ENCODE results near the gene ASTN1.

ASTN1 gene

DNA sequence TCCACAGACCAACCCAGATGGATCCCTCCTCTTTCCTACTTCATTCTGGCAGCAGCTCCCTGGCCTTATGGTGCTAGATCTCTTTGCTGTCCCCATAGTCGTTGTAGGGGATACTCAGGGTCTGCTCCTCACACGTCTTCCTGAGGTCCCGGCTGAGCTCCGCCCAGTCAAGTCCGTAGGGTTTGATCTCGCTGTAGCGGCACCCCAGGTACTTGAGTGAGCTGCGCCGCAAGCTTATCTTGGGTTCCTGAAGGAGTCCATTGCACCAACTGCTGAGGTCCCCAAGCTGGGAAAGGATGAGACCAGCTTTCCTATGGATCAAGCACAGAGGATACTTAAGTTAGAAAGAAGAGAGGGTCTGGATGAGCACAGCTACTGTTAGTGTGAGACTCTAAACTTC is 300.3 kb downstream of the ASTN1 start:
- DNase-seq = no peak

DNA sequence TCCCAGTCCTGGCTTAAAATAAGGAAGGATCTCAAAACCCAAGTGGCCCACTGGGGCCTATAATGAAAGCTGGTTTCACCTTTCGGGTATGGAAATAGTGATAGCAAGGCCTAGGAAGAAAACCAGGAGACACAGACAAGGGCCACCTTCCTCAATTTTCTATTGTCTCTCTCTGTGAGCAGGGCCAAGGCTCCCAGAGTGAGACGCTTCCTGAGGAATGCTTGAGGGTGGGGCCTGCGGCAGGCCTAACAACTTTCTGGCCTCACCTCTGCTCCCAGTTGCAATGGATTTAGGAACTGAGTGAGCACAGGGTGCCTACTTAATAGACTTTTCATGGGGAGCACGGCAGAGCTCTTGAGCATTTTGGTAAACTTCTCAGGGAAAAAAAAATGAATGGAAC is 300.9 kb downstream of the ASTN1 start:
- no peak for DNase-seq

GRCh38 chr1:176858433-176858916 is 306.0 kb downstream of the ASTN1 start:
- DNase-seq = no peak

DNA sequence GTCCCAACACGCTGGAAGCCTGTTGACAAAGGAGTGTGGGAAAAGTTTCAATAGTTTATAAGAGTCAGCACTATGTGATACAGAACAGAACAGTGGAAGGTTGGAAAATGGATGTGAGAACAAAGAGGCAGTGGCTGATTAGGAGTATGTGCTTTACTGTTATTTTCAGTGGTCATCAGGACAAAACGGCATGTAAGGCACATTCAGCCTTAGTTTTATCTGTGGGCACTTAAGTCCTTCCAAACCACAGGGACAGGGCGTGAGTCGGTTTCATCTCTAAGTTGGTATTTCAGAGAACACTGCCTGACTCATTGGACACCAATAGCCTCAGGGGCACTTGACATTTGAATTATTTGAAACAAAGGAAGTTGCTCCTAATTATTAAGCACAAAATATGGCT is 306.9 kb downstream of the ASTN1 start:
- no peak for DNase-seq

DNA sequence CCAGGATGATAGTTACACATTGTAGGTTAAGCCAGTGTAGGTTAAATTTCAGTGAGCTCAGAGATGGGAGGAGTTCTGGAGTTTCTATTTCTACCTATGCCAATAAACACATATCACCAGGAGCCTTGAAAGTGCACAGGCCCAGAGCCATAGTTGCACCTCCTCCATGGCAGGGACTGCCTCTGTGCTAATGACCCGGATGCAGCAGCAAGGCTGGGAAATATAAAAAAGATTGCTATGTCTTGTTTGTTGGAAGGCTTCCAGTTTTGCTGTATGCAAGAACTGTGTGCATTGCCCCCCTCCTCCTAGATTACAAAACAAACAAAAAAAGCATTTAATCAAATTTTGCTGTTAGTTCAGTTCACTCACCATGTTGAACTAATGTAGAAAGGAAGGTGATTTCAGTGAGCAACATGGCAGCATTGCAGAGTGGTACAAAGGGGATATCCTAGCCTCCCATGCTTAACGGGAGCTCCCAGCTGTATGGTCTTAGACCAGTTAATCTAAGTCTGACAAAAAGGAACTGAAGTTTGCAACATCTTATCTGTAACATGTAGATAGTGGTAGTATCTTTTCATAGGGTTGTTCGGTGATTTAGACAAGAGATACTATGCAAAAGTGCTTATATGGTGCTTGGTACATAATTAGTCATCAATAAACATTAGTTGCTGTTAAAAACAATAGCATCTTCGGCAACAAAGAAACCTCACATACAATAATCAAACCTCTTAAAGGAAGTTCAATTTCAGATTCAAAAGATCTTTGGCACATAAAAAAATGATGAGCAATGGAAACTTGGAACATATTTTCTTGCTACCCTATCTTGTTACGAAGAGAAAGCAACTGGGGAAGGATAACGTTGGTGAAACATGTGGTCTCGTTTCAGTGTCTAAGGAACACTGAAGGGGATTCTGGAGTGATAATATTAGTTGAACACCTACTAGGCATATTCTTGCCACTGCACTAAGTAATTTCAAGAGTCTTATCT is 309.5 kb downstream of the ASTN1 start:
- DNase-seq = no peak

- no peak for DNase-seq
Observed at GRCh38 chr1:176854121-176854520, 310.4 kb downstream of the ASTN1 start.

DNA sequence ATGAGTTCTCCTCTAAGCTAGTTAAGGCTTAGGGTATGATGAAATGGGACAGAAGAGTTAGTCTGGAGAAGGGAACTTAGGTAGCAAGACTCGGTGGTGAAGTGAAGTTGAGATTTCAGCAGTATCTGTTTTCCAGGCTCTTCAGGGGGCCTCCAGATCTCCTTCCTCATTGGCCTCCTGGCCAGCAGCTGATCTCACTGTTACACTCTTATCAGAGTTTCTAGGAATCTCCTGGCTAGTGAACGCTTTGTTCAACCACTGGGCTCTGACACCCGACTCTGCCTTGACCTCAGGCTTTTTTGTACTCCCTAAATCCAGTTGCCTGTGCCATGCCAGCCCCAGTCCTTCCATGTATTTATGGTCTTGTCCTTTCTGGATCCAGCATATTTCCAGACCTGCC is 311.0 kb downstream of the ASTN1 start:
- DNase-seq = no peak

DNA sequence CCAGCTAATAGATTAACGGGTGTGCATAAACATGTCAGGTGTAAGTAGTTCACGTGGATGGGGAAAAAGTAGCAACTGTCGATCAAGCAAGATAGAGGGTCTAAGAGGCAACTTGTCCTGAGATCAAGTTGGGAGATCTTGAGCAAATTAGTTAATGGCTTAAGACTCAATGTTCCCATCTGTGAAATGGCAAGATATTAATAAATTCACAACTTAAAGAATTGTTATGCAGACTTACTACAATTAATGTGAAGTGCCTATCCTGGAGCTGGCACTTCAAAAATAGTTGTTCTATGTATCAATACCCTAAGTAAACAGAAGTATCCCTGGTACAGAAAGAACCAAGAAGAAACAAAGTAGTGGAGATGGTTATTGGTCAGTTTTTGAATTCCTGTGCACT is 312.4 kb downstream of the ASTN1 start:
- DNase-seq = no peak

DNA sequence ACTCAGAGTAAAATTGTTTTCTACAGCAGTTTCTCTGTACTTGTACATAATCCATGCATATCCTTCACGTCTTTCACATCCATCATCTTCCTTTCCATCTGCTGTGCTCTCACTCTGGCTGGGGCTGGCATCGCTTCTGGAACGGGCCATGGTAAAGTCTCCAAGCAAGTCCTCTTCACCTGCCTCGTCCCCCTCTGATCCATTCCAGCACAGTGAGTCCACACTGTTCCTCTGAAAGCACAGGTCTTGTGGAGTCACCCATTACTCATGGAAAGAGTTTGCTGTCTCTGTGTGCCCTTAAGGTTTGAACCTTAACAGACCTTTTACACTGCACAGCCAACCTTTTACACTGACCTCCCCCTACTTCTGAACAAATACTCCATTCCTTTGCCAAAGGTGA is 313.6 kb downstream of the ASTN1 start:
- DNase-seq = no peak

DNA sequence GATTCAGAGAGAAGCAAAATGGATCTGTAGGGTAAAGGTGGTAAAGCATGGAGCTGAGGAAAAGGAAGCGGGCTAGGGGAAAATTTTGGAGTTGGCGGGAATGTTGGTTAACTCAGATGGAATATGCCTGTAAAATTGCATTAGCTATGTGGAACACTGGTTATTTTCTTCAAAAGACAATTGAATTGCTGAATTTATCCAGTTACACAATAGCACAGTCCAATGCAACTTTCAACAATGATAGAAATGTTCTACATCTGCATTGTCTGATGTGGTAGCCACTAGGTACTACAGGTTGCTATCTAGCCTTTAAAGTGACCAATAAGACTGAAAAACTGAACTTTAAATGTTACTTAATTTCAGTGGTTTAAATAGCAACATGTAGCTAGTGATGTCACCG is 315.2 kb downstream of the ASTN1 start:
- DNase-seq = no peak

DNA sequence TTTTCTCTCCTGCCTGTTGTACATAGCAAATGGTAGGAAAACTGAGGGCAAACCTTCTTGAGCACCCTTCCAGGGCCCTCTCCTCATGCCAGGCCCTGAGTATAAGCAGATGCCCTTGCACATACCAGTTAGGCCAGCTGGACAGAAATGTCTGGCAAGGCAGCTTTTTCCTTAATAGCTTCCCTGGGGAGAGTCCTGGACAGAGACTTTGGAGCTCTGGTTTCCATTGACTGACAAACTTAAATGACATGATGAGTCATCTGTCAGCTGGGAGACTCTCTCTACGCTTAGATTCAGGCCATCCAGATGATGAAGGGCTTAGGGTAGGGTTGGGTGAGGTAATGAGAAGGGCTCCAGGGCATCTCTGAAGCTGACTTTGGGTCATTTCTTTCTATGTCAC is 317.5 kb downstream of the ASTN1 start:
- DNase-seq = no peak

- no peak for DNase-seq
Observed at GRCh38 chr1:176843352-176844297, 320.9 kb downstream of the ASTN1 start.

- no peak for DNase-seq
Observed at GRCh38 chr1:176841238-176841637, 323.3 kb downstream of the ASTN1 start.

DNA sequence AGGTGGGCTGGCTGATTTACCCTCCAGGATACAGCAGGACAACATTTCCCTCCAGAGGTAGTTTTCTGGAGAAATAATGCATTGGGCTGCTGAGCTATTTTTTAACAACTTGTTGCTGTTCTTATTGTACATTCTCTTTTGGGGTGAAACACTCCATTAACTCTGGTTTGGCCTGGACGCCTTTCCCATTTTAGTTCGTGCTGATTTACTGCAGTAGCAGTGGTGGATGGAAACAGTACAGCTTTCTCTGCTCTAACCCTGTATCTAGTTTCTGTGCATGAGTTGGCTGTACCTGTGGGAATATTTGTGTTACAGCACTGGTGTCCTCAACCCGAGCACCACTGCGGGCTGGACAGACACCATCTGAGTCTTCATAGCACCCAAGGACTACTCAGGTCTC is 325.3 kb downstream of the ASTN1 start:
- DNase-seq = no peak

DNA sequence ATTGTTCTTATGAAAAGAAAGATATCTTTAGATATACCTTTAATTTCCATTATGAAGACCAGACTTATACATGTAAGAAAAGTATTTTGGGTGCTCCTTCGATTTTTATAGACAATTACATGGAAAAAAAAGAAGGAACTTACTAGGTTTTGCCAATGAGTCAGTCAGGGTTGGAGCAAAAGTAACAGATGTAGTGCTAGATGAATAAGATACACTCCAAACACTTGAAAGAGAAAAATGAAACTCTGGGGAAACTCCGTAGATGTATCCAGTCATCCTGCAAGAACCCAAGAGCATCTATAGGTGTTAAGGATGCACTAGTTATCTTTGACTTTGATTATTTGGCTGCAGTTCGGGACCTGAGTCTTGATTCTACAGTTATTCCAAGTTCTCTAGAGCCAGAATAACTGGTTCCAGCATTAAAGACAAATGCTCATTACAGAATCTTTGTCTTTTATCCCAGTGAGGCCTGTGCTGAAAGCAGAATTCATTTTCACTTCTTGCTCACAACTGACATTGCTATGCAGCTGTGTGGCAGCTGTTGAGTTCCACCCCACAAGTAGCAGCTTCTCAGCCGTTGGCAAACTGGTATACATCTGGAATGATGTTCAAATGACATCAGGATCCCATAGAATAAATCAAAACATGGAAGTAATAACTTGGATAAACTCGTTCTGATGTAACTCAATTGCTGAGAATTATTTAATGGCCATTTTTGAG is 326.1 kb downstream of the ASTN1 start:
- no peak for DNase-seq

- DNase-seq = no peak
Observed at GRCh38 chr1:176837708-176838107, 326.8 kb downstream of the ASTN1 start.

- DNase-seq = no peak
Observed at GRCh38 chr1:176831150-176831549, 333.4 kb downstream of the ASTN1 start.

DNA sequence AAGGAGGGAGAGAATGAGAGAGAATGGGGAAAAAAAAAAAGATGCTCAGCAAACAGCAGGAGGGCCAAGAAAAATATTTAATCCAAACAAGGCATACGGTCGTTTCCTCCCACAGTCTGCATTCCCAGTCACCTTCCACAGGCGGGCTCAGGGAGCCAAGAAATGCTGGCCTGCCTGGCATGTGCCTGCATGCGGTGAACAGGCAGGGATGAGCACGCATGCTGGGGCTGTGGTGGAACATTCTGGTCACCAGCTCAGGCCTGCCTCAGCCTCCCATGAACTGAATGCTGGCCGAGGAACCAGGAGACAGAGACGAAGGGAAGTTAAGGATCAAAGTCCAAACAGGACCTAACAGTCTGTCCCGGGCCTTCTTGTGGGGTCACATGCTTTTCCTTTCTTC is 335.3 kb downstream of the ASTN1 start:
- DNase-seq = no peak

DNA sequence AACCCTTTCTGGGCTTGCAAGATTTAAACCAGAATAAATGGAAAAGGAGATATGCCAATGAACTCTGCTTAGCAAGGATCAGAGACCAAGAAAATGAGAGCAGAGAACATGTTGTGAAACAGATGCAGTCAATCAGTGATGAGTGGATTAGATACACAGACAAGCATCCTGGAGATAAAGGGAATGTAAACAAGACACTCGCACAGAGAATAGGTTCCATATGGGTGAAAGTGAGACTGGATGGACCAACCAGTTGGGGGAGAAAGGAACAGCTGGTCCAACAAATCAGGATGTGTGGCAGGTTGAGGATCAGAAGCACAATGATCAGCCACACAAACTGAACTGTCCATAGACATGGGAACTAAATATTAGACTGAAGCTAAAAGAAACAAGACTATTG is 338.2 kb downstream of the ASTN1 start:
- no peak for DNase-seq

DNA sequence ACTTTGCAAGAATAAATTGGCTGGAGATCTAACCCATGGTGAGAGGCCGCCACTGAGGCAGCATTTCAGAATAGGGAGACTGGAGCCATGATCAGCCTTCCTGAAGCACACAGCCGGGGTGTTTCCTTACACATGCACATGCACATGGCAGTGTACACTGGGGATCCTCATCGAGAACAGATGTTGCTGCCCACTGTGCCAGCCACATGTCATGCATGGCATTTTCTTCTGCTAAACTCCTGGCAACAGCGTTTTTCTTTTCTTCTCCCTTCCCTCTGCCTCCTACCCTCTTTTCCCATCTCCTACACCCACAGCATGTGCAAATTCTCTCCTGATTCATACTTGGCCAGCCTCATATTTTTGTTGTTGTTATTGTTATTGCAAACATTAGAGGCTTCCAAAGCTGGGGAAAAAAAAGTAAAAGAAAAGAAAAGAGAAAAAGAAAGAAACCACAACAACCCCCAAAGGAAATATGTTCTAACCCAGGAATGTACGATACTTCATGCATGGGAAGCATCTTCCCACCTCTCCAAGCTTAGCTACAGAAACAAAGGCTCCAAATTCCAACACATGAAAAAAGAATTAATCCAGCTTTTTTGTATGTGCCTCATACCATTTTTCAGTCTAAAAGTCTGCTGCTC is 344.0 kb downstream of the ASTN1 start:
- no peak for DNase-seq

GRCh38 chr1:176816232-176816631 is 348.3 kb downstream of the ASTN1 start:
- DNase-seq = no peak

DNA sequence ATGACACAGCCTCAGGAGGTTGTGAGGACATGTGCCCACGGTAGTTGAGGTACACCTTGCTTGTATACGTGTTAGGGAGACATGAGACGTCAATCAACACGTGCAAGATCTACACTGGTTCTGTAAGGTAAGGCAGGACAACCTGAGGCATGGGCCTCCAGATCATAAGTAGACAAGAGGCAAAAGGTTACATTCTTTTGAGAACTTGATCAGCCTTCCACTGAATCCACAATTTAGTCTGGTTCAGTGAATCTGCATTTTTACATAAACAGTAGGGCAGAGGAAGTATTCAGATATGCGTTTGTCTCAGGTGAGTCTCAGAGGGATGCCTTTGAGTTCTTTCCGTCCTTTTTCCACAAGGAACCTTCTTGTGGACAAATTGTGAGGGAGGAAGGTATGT is 348.9 kb downstream of the ASTN1 start:
- no peak for DNase-seq
